Ectodermal cell (in vitro differentiated cells): ENCODE measurements around the gene MAP1B.

Source experiments
- H3K27ac ChIP-seq: 2 replicates; pipeline ENCODE4 v1.7.0; 2013; ENCODE audit warnings: mild to moderate bottlenecking, low read depth, low read length; ENCODE audit not compliant: insufficient read depth, poor library complexity, severe bottlenecking
- H3K27me3 ChIP-seq: 2 replicates; pipeline ENCODE4 v1.7.0; 2013; ENCODE audit warnings: mild to moderate bottlenecking, low read length; ENCODE audit not compliant: insufficient read depth, control insufficient read depth, poor library complexity, severe bottlenecking
- H3K36me3 ChIP-seq: one replicate; pipeline ENCODE4 v1.7.0; 2013; ENCODE audit warnings: low read length; ENCODE audit not compliant: control insufficient read depth, insufficient read depth
- H3K4me1 ChIP-seq: one replicate; pipeline ENCODE4 v1.7.0; 2013; ENCODE audit warnings: low read length; ENCODE audit not compliant: control insufficient read depth, insufficient read depth
- H3K4me3 ChIP-seq: 2 replicates; pipeline ENCODE4 v1.7.0; 2013; ENCODE audit warnings: low read depth, low read length, control low read depth; ENCODE audit not compliant: insufficient read depth
- H3K9me3 ChIP-seq: 2 replicates; pipeline ENCODE4 v1.7.0; 2013; ENCODE audit warnings: mild to moderate bottlenecking, low read length, moderate library complexity; ENCODE audit not compliant: control insufficient read depth
- WGBS, 2 experiments: methylation state at CpG; one replicate each; pipeline ENCODE4 v1.1.7; 2013; ENCODE audit warnings: missing lambda C conversion rate in 2 of 2; 5-methylcytosine and 5-hydroxymethylcytosine counted together

MAP1B gene

GRCh38 chr5:72212171-72212570, 104.9 kb downstream of the MAP1B start:
- H3K27ac ChIP-seq = no peak overlapping the region
- peaks cover 15% of the 10 kb centered on the region for H3K4me1 ChIP-seq
- H3K27me3 ChIP-seq = no peaks in the 10 kb centered on the region
- 89% methylated on average over 2 of the region's 2 CpGs for WGBS, 2 experiments
- no peaks in the 10 kb centered on the region for H3K36me3 ChIP-seq
- no peaks in the 10 kb centered on the region for H3K9me3 ChIP-seq
- no peak overlapping the region for H3K4me3 ChIP-seq

GRCh38 chr5:72213482-72213881, 106.2 kb downstream of the MAP1B start:
- Histone ChIP-seq H3K36me3 (peaks cover 3% of the 10 kb centered on the region), H3K9me3 (no peaks in the 10 kb centered on the region), H3K27me3 (no peaks in the 10 kb centered on the region), H3K4me3 (no peak overlapping the region), H3K4me1 (peaks cover 10% of the 10 kb centered on the region), H3K27ac (no peak overlapping the region)
- WGBS, 2 experiments = 94 to 96% methylated on average over 4 of the region's 4 CpGs

GRCh38 chr5:72214168-72214567, 106.9 kb downstream of the MAP1B start:
- Histone ChIP-seq H3K4me1 (peaks cover 6% of the 10 kb centered on the region), H3K27me3 (no peaks in the 10 kb centered on the region), H3K9me3 (no peaks in the 10 kb centered on the region), H3K27ac (no peak overlapping the region), H3K4me3 (no peak overlapping the region), H3K36me3 (peaks cover 4% of the 10 kb centered on the region)
- 92 to 94% methylated on average over 4 of the region's 4 CpGs for WGBS, 2 experiments

DNA sequence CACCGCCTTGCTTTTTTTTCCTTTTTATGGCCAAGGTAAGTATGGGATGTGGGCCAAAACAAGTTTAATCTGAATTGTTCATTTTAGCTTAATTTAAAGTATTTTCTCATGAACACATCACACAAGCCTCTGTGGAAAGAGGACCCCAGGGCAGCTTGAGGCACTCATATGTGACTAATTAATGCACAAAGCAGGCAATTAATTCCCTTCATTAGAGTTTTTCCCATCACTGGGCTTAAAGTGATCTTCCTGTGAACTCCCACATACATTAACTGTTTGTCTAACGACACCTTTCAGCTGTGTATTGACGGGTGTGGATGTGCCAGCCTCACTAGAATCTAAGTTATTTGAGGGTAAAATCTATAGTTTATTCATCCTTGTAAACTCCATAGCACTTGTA, 109.5 kb downstream of the MAP1B start:
- 93 to 100% methylated on average over 1 to 2 of the region's 3 CpGs for WGBS, 2 experiments
- H3K36me3 ChIP-seq = peaks cover 22% of the 10 kb centered on the region
- H3K27ac ChIP-seq = no peak overlapping the region
- no peaks in the 10 kb centered on the region for H3K27me3 ChIP-seq
- no peak overlapping the region for H3K4me3 ChIP-seq
- H3K9me3 ChIP-seq = no peaks in the 10 kb centered on the region
- no peaks in the 10 kb centered on the region for H3K4me1 ChIP-seq

- H3K9me3 ChIP-seq = no peaks in the 10 kb centered on the region
- no peak overlapping the region for H3K27ac ChIP-seq
- H3K27me3 ChIP-seq = no peaks in the 10 kb centered on the region
- H3K36me3 ChIP-seq = peaks cover 43% of the 10 kb centered on the region
- no peak overlapping the region for H3K4me3 ChIP-seq
- H3K4me1 ChIP-seq = no peaks in the 10 kb centered on the region
- WGBS, 2 experiments = 89 to 93% methylated on average over 1 of the region's 1 CpG
Measured at GRCh38 chr5:72221099-72221498, 113.8 kb downstream of the MAP1B start.

DNA sequence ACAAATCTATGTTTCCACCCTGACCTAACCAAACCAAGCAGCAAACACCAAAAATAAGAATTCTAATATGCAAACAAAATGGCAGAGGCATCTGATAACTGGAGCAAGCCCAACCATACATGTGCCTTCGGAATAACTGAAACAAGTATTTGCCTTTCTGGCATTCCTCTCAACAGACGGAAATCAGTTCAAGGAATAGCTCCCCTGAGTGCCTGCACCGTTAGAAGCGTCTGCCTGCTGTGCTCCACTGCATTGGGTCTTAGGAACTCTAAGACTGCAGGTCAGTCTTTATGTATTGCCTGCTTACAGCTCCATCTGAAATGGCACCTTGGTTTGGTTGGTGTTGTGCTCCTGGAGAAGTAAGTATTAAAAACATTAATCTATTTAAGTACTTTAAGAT, 114.3 kb downstream of the MAP1B start:
- no peak overlapping the region for H3K4me3 ChIP-seq
- no peaks in the 10 kb centered on the region for H3K9me3 ChIP-seq
- H3K36me3 ChIP-seq = peaks cover 43% of the 10 kb centered on the region
- no peaks in the 10 kb centered on the region for H3K4me1 ChIP-seq
- no peaks in the 10 kb centered on the region for H3K27me3 ChIP-seq
- no peak overlapping the region for H3K27ac ChIP-seq
- 81 to 82% methylated on average over 4 of the region's 4 CpGs for WGBS, 2 experiments

GRCh38 chr5:72222521-72222920, 115.2 kb downstream of the MAP1B start:
- H3K27me3 ChIP-seq = no peaks in the 10 kb centered on the region
- peaks cover 46% of the 10 kb centered on the region for H3K36me3 ChIP-seq
- H3K27ac ChIP-seq = no peak overlapping the region
- no peak overlapping the region for H3K4me3 ChIP-seq
- no peaks in the 10 kb centered on the region for H3K4me1 ChIP-seq
- no peaks in the 10 kb centered on the region for H3K9me3 ChIP-seq
- WGBS, 2 experiments = 100% methylated on average over 1 of the region's 1 CpG; no CpG with 5 or more reads in 1 of the 2 experiments

- Histone ChIP-seq H3K27me3 (no peaks in the 10 kb centered on the region), H3K4me3 (no peak overlapping the region), H3K27ac (no peak overlapping the region), H3K4me1 (no peaks in the 10 kb centered on the region), H3K9me3 (no peaks in the 10 kb centered on the region), H3K36me3 (peaks cover 47% of the 10 kb centered on the region)
- 93 to 97% methylated on average over 4 of the region's 4 CpGs for WGBS, 2 experiments
Measured at GRCh38 chr5:72223371-72223770, 116.1 kb downstream of the MAP1B start.

- Histone ChIP-seq H3K36me3 (peaks cover 37% of the 10 kb centered on the region), H3K4me1 (no peaks in the 10 kb centered on the region), H3K9me3 (no peaks in the 10 kb centered on the region), H3K4me3 (no peak overlapping the region), H3K27me3 (no peaks in the 10 kb centered on the region), H3K27ac (no peak overlapping the region)
- WGBS, 2 experiments = 93 to 95% methylated on average over 3 of the region's 3 CpGs
Measured at GRCh38 chr5:72224946-72225463, 117.7 kb downstream of the MAP1B start.

GRCh38 chr5:72225741-72226140, 118.5 kb downstream of the MAP1B start:
- Histone ChIP-seq H3K9me3 (no peaks in the 10 kb centered on the region), H3K4me1 (no peaks in the 10 kb centered on the region), H3K27me3 (no peaks in the 10 kb centered on the region), H3K27ac (no peak overlapping the region), H3K36me3 (peaks cover 29% of the 10 kb centered on the region), H3K4me3 (no peak overlapping the region)
- 90 to 93% methylated on average over 1 of the region's 3 CpGs for WGBS, 2 experiments

- Histone ChIP-seq H3K27ac (no peak overlapping the region), H3K9me3 (no peaks in the 10 kb centered on the region), H3K4me1 (no peaks in the 10 kb centered on the region), H3K4me3 (no peak overlapping the region), H3K27me3 (no peaks in the 10 kb centered on the region), H3K36me3 (peaks cover 28% of the 10 kb centered on the region)
- 92 to 96% methylated on average over 2 of the region's 2 CpGs for WGBS, 2 experiments
Measured at GRCh38 chr5:72226950-72227349, 119.7 kb downstream of the MAP1B start.
